A549 (cell line): ENCODE data around the gene SAT2. TPM values are rescaled to one million over a fixed set of nuclear protein-coding genes. Genes with fewer than 3 reads are reported as not detected.

Experiments used
- ATAC-seq, 2 experiments: fragments of 200-7000 bp in 1 of 2; fragments of >200 bp in 1 of 2; cut with Nextera tagmentation in 1 of 2; cut with Tn5 transposase in 1 of 2; 3 replicates each; pipeline versions ENCODE4 v1.8.0 to v1.9.1; 2018 to 2020; ENCODE audit warnings: mild to moderate bottlenecking in 1 of 2, moderate library complexity in 1 of 2
- CTCF ChIA-PET: fragments of 300-600 bp; sonication (Branson Sonifier 250); formaldehyde crosslinking; extraction: SDS; loops from one replicate; lab custom pipeline; 2021; ENCODE audit warnings: antibody characterized with exemption, inconsistent platforms; lab: Yijun Ruan, JAX
- POLR2A ChIA-PET: fragments of 350-600 bp; formaldehyde crosslinking; extraction: SDS; loops from one replicate; lab custom pipeline; 2021; ENCODE audit warnings: antibody characterized with exemption, inconsistent platforms; lab: Yijun Ruan, JAX
- DNase-seq, 2 experiments: peaks; one replicate each; pipeline versions ENCODE4 v3.0.0 to v3.0.0-alpha.2; 2011 to 2016; ENCODE audit warnings: low read depth in 1 of 2, low spot score in 1 of 2
- FAIRE-seq: peaks from 2 replicates; lab custom pipeline; 2011; peaks lifted over from hg19 to GRCh38; lab: Jason Lieb, UNC
- H3K27ac ChIP-seq, 2 experiments: fragments of >200 bp; sonication (Bioruptor Twin); formaldehyde crosslinking; 3 replicates each; pipeline ENCODE4 v1.5.1; 2016 to 2017
- H3K4me1 ChIP-seq: fragments of >200 bp; sonication (Bioruptor Twin); formaldehyde crosslinking; 3 replicates; pipeline ENCODE4 v1.6.1; 2016
- H3K4me2 ChIP-seq: fragments of >200 bp; sonication (Bioruptor Twin); formaldehyde crosslinking; 3 replicates; pipeline ENCODE4 v1.6.1; 2016
- H3K4me3 ChIP-seq: fragments of >200 bp; sonication (Bioruptor Twin); formaldehyde crosslinking; 3 replicates; pipeline ENCODE4 v1.5.1; 2016
- H3K9me3 ChIP-seq: fragments of >200 bp; sonication (Bioruptor Twin); formaldehyde crosslinking; 3 replicates; pipeline ENCODE4 v1.6.1; 2016
- ATOH8 ChIP-seq: fragments of 250-450 bp; sonication (Bioruptor Pico); IDR thresholded peaks from 2 replicates; pipeline ENCODE4 v1.5.0; 2020; ENCODE audit warnings: low read depth, mild to moderate bottlenecking, moderate library complexity
- CBX2 ChIP-seq: fragments of 200-600 bp; sonication (generic); IDR thresholded peaks from 2 replicates; pipeline ENCODE4 v1.6.1; 2016; ENCODE audit warnings: low read depth, mild to moderate bottlenecking, borderline replicate concordance
- EHMT2 ChIP-seq: fragments of 200-600 bp; sonication (generic); IDR thresholded peaks from 2 replicates; pipeline ENCODE4 v1.6.1; 2016; ENCODE audit warnings: antibody characterized with exemption, low read depth, mild to moderate bottlenecking, moderate library complexity
- FOSL2 ChIP-seq, 2 experiments: fragments of 450-650 bp in 1 of 2; fragments of >200 bp in 1 of 2; sonication (Bioruptor Twin) in 1 of 2; formaldehyde crosslinking; IDR thresholded peaks; 2 replicates each; pipeline versions ENCODE4 v1.5.0 to v1.6.1; 2016 to 2020; ENCODE audit warnings: mild to moderate bottlenecking in 1 of 2, moderate library complexity in 1 of 2
- GATA3 ChIP-seq: IDR thresholded peaks from 2 replicates; pipeline ENCODE4 v1.6.1; 2012; ENCODE audit warnings: borderline replicate concordance
- HDAC2 ChIP-seq: fragments of 200-600 bp; sonication (generic); IDR thresholded peaks from 2 replicates; pipeline ENCODE4 v1.6.1; 2016
- HMGXB4 ChIP-seq: fragments of 250-450 bp; sonication (Bioruptor Pico); IDR thresholded peaks from 2 replicates; pipeline ENCODE4 v1.5.0; 2021; ENCODE audit warnings: mild to moderate bottlenecking, moderate library complexity, borderline replicate concordance
- KDM1A ChIP-seq: fragments of 200-600 bp; sonication (generic); IDR thresholded peaks from 2 replicates; pipeline ENCODE4 v1.6.1; 2016; ENCODE audit warnings: low read depth, mild to moderate bottlenecking
- MAZ ChIP-seq: fragments of 150-350 bp; IDR thresholded peaks from 2 replicates; pipeline ENCODE4 v1.6.1; 2014; ENCODE audit warnings: antibody characterized with exemption, low read depth, low read length, borderline replicate concordance
- MYC ChIP-seq: IDR thresholded peaks from 2 replicates; pipeline ENCODE4 v1.6.1; 2012; ENCODE audit warnings: mild to moderate bottlenecking, inconsistent platforms, low read length, improper control_type of control experiment, borderline replicate concordance
- NFE2L2 ChIP-seq: fragments of 150-350 bp; conservative IDR thresholded peaks from 2 replicates; pipeline ENCODE4 v1.6.1; 2014; ENCODE audit warnings: low read length
- NPAS2 ChIP-seq: fragments of 250-450 bp; sonication (Bioruptor Pico); IDR thresholded peaks from 2 replicates; pipeline ENCODE4 v1.8.0; 2022; ENCODE audit warnings: mild to moderate bottlenecking, moderate library complexity, borderline replicate concordance
- NR3C1 ChIP-seq: fragments of >200 bp; sonication (Bioruptor Twin); formaldehyde crosslinking; IDR thresholded peaks from 3 replicates; pipeline ENCODE4 v1.6.1; 2017
- POLR2A ChIP-seq: IDR thresholded peaks from 2 replicates; pipeline ENCODE4 v1.6.1; 2012; ENCODE audit warnings: mild to moderate bottlenecking, low read length
- RCOR1 ChIP-seq: fragments of 150-350 bp; IDR thresholded peaks from 2 replicates; pipeline ENCODE4 v1.6.1; 2014; ENCODE audit warnings: antibody characterized with exemption, low read length, low read depth
- SREBF2 ChIP-seq: fragments of 450-650 bp; IDR thresholded peaks from 2 replicates; pipeline ENCODE4 v1.6.1; 2014; ENCODE audit warnings: mild to moderate bottlenecking, moderate library complexity
- TFCP2L1 ChIP-seq: fragments of 250-450 bp; sonication (Bioruptor Pico); IDR thresholded peaks from 2 replicates; pipeline ENCODE4 v1.5.0; 2021; ENCODE audit warnings: mild to moderate bottlenecking
- TP53 ChIP-seq: fragments of 250-450 bp; sonication (Bioruptor Pico); IDR thresholded peaks from 2 replicates; pipeline ENCODE4 v1.5.0; 2021; ENCODE audit warnings: mild to moderate bottlenecking, moderate library complexity
- ZC3H11A ChIP-seq: fragments of 450-650 bp; IDR thresholded peaks from 2 replicates; pipeline ENCODE4 v1.6.1; 2014; ENCODE audit warnings: antibody characterized with exemption, mild to moderate bottlenecking
- ZFP36 ChIP-seq: fragments of 450-650 bp; IDR thresholded peaks from 2 replicates; pipeline ENCODE4 v1.6.1; 2014; ENCODE audit warnings: borderline replicate concordance; ENCODE audit not compliant: partially characterized antibody
- ZNF302 ChIP-seq: fragments of 250-450 bp; sonication (Bioruptor Pico); IDR thresholded peaks from 2 replicates; pipeline ENCODE4 v1.9.0; 2021; ENCODE audit warnings: inconsistent platforms, mild to moderate bottlenecking, moderate library complexity
- ZSCAN20 ChIP-seq: fragments of 250-450 bp; sonication (Bioruptor Pico); IDR thresholded peaks from 2 replicates; pipeline ENCODE4 v1.8.0; 2022; ENCODE audit warnings: mild to moderate bottlenecking, moderate library complexity
- WGBS: methylation state at CpG from one replicate; pipeline ENCODE4 v1.1.6; 2017; ENCODE audit errors: missing lambda C conversion rate; 5-methylcytosine and 5-hydroxymethylcytosine counted together
- polyA plus RNA-seq, 4 experiments: library from polyadenylated mRNA; depleted of rRNA in 3 of 4; stranded (reverse); fragments of >200 nt; fragmentation: RNase III in 1 of 4; extraction: RNeasy Plus Mini Kit Qiagen cat#74134 plus additional on column Dnase treatment in 1 of 4; gene quantifications; 2 replicates in 3 of 4; 3 replicates in 1 of 4; pipeline ENCODE4 v1.2.3, GENCODE V29; 2011 to 2017
- TF ChIP-seq, protein P1 (sequence below): IDR thresholded peaks from 2 replicates; pipeline ENCODE4 v1.6.1; 2012
- TF ChIP-seq, protein P2 (sequence below): fragments of >200 bp; sonication (Bioruptor Twin); formaldehyde crosslinking; IDR thresholded peaks from 3 replicates; pipeline ENCODE4 v1.5.1; 2016
- TF ChIP-seq, protein P3 (sequence below): fragments of >200 bp; sonication (Bioruptor Twin); formaldehyde crosslinking; IDR thresholded peaks from 3 replicates; pipeline ENCODE4 v1.6.1; 2016

The SAT2 gene
- polyA plus RNA-seq, 2 of the 4 experiments (the other 2 are of a cell fraction): 38.1 to 76.3 TPM

GRCh38 chr17:7647018-7647417 is 19.4 kb upstream of the SAT2 start:
- H3K9me3 ChIP-seq: no peaks in the 10 kb centered on the region
- TF ChIP-seq POLR2A: no peak
- TF ChIP-seq, all 56 proteins: peak for 0
- ChIA-PET POLR2A (no interaction called here), CTCF (interaction anchor here (0.6 to 8.0 kb wide), 7 partner anchors 9 to 115 kb away, joined by 3 to 80 read pairs (median 4); partner anchors contain the start of genes SAT2 and TP53)
- no peak for FAIRE-seq
- 68% methylated on average over 4 of the region's 4 CpGs for WGBS
- Histone ChIP-seq H3K27ac (no peak overlapping the region), H3K4me2 (no peak overlapping the region), H3K4me3 (no peak overlapping the region), H3K4me1 (peaks cover 16% of the 10 kb centered on the region; the same call in 1 of the 3 replicates)
- no peak for DNase-seq
- no peak for ATAC-seq

- no peak overlapping the region for H3K4me3 ChIP-seq
- H3K27ac ChIP-seq: no peak overlapping the region
- POLR2A ChIA-PET: no interaction called here
- H3K9me3 ChIP-seq: no peaks in the 10 kb centered on the region
- peaks cover 13% of the 10 kb centered on the region; the same call in 1 of the 3 replicates for H3K4me1 ChIP-seq
- no peak for FAIRE-seq
- DNase-seq: no peak
- WGBS: 64% methylated on average over 8 of the region's 9 CpGs
- H3K4me2 ChIP-seq: no peak overlapping the region
- no peak for ATAC-seq
- TF ChIP-seq NPAS2 (CRISPR knock-in tag) (no peak), KDM1A (no peak), ZFP36 (no peak), GATA3 (no peak), TFCP2L1 (no peak), MAZ (no peak), EHMT2 (no peak), ZC3H11A (no peak), ATOH8 (CRISPR knock-in tag) (no peak), HDAC2 (no peak), ZSCAN20 (no peak)
- TF ChIP-seq, protein P1, sequence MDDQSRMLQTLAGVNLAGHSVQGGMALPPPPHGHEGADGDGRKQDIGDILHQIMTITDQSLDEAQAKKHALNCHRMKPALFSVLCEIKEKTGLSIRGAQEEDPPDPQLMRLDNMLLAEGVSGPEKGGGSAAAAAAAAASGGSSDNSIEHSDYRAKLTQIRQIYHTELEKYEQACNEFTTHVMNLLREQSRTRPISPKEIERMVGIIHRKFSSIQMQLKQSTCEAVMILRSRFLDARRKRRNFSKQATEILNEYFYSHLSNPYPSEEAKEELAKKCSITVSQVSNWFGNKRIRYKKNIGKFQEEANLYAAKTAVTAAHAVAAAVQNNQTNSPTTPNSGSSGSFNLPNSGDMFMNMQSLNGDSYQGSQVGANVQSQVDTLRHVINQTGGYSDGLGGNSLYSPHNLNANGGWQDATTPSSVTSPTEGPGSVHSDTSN: no peak
- TF ChIP-seq, protein P2, sequence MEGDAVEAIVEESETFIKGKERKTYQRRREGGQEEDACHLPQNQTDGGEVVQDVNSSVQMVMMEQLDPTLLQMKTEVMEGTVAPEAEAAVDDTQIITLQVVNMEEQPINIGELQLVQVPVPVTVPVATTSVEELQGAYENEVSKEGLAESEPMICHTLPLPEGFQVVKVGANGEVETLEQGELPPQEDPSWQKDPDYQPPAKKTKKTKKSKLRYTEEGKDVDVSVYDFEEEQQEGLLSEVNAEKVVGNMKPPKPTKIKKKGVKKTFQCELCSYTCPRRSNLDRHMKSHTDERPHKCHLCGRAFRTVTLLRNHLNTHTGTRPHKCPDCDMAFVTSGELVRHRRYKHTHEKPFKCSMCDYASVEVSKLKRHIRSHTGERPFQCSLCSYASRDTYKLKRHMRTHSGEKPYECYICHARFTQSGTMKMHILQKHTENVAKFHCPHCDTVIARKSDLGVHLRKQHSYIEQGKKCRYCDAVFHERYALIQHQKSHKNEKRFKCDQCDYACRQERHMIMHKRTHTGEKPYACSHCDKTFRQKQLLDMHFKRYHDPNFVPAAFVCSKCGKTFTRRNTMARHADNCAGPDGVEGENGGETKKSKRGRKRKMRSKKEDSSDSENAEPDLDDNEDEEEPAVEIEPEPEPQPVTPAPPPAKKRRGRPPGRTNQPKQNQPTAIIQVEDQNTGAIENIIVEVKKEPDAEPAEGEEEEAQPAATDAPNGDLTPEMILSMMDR: no peak
- CTCF ChIA-PET: interaction anchor here (0.6 to 8.0 kb wide), 10 partner anchors 9 to 245 kb away, joined by 3 to 80 read pairs (median 4); partner anchors contain the start of genes SAT2 and TP53
Observed at GRCh38 chr17:7646457-7646856, 18.8 kb upstream of the SAT2 start.

DNA sequence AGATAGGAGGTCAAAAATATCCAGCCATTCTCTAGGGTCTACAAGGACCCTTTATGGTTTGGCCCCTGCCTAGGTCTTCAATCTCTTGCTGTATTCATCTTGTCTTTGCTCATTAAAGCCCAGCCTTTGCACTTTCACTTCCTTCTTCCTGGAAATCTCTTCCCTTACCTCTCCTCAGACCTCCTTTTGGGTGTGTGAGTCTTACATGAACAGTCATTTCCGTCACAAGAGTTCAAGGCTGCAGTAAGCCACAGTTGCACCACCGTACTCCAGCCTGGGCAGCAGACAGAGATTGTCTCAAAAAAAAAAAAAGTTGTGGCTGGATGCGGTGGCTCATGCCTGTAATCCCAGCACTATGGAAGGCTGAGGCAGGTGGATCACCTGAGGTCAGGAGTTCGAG is 17.2 kb upstream of the SAT2 start:
- no peaks in the 10 kb centered on the region for H3K9me3 ChIP-seq
- TF ChIP-seq, protein P3, sequence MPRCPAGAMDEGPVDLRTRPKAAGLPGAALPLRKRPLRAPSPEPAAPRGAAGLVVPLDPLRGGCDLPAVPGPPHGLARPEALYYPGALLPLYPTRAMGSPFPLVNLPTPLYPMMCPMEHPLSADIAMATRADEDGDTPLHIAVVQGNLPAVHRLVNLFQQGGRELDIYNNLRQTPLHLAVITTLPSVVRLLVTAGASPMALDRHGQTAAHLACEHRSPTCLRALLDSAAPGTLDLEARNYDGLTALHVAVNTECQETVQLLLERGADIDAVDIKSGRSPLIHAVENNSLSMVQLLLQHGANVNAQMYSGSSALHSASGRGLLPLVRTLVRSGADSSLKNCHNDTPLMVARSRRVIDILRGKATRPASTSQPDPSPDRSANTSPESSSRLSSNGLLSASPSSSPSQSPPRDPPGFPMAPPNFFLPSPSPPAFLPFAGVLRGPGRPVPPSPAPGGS: no peak
- TF ChIP-seq RCOR1 (no peak), TP53 (no peak), CBX2 (no peak), NR3C1 (no peak), HMGXB4 (CRISPR knock-in tag) (no peak), SREBF2 (no peak), MYC (no peak), ZSCAN20 (no peak), NFE2L2 (no peak), ZNF302 (CRISPR knock-in tag) (no peak), FOSL2 (IDR thresholded peaks at IDR 0.05) (no peak), FOSL2 (CRISPR knock-in tag; IDR thresholded peaks at IDR 0.05) (no peak)
- DNase-seq: no peak
- no peak overlapping the region for H3K27ac ChIP-seq
- no peak for FAIRE-seq
- H3K4me2 ChIP-seq: no peak overlapping the region
- no peaks in the 10 kb centered on the region for H3K4me1 ChIP-seq
- WGBS: 80% methylated on average over 4 of the region's 4 CpGs
- CTCF ChIA-PET: interaction anchor here (8.0 kb wide), 1 partner anchor 11 kb away, joined by 80 read pairs; no protein-coding TSS in a partner anchor
- H3K4me3 ChIP-seq: no peak overlapping the region
- POLR2A ChIA-PET: interaction anchor here (0.7 kb wide), 1 partner anchor 38 kb away, joined by 4 read pairs; no protein-coding TSS in a partner anchor
- ATAC-seq: no peak
